ENCODE results near the gene ACY1. TPM values are rescaled to one million over a fixed set of nuclear protein-coding genes. Genes with fewer than 3 reads are reported as not detected.
A peak's percentile ranks its signal among the peaks of the same experiment; 100 is the strongest.

ACY1 gene
- total and polyA plus RNA-seq, 12 donors: 18.7 to 45.6 (median 25.0) TPM

DNA sequence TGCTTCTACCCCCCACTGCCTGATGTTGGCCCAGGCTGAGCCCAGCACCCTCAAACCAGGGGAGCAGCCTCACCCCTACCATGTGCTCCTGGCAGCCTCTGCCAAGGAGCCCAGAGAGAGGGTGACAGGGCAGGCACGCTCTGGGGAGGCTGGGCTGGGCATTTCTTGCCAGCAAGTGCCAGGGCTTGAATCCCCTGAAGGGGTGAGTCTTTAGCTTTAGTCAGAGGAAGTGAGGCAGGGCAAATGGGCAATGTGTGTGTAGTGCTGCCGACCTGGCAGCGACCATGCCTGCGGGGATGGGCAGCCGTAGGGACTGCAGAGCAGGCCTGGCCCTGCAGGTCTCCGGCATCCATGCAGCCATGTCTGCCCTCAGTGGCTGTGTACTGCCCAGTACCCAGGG is 54.9 kb downstream of the ACY1 start:
- DNase-seq (no peak), ATAC-seq (no peak)
- H3K27me3 ChIP-seq: no peaks in the 10 kb centered on the region
- peaks cover 8 to 38% (median 24%) of the 10 kb centered on the region in 9 donors for H3K4me1 ChIP-seq
- H3K27ac ChIP-seq: peak overlapping the region in 3 of 10 donors; percentile 22 to 83 (median 82)
- intact Hi-C loops (cut with DNase I): no loop called here
- H3K36me3 ChIP-seq: no peaks in the 10 kb centered on the region
- H3K9me3 ChIP-seq: no peaks in the 10 kb centered on the region
- TF ChIP-seq, protein P1, sequence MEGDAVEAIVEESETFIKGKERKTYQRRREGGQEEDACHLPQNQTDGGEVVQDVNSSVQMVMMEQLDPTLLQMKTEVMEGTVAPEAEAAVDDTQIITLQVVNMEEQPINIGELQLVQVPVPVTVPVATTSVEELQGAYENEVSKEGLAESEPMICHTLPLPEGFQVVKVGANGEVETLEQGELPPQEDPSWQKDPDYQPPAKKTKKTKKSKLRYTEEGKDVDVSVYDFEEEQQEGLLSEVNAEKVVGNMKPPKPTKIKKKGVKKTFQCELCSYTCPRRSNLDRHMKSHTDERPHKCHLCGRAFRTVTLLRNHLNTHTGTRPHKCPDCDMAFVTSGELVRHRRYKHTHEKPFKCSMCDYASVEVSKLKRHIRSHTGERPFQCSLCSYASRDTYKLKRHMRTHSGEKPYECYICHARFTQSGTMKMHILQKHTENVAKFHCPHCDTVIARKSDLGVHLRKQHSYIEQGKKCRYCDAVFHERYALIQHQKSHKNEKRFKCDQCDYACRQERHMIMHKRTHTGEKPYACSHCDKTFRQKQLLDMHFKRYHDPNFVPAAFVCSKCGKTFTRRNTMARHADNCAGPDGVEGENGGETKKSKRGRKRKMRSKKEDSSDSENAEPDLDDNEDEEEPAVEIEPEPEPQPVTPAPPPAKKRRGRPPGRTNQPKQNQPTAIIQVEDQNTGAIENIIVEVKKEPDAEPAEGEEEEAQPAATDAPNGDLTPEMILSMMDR (IDR thresholded peaks at IDR 0.05): no peak
- WGBS, 2 donors: 95% methylated on average over 6 of the region's 6 CpGs
- no peak overlapping the region for H3K4me3 ChIP-seq

Other genes starting within 250 kb of the ACY1 start
- gene IQCF6, start 204.3 kb upstream of the ACY1 start, total RNA-seq: not detected
- not detected for gene IQCF6, start 204.3 kb upstream of the ACY1 start, polyA plus RNA-seq
- not detected for gene IQCF2, start 121.9 kb upstream of the ACY1 start, total RNA-seq
- not detected for gene IQCF2, start 121.9 kb upstream of the ACY1 start, polyA plus RNA-seq
- not detected for gene IQCF5, start 107.9 kb upstream of the ACY1 start, total RNA-seq
- gene IQCF5, start 107.9 kb upstream of the ACY1 start, polyA plus RNA-seq: not detected
- not detected for gene IQCF1, start 80.2 kb upstream of the ACY1 start, total RNA-seq
- gene IQCF1, start 80.2 kb upstream of the ACY1 start, polyA plus RNA-seq: not detected
- gene RRP9, start 41.6 kb upstream of the ACY1 start, total RNA-seq: 10 to 100 TPM in 4 of 10 donors, 1 to 10 TPM in 6; 8.5 to 17.3 (median 9.1) TPM
- 10 to 100 TPM; 11.0 to 30.2 TPM for gene RRP9, start 41.6 kb upstream of the ACY1 start, polyA plus RNA-seq
- 10 to 100 TPM; 12.9 to 34.5 (median 16.9) TPM for gene PARP3, start 41.2 kb upstream of the ACY1 start, total RNA-seq
- gene PARP3, start 41.2 kb upstream of the ACY1 start, polyA plus RNA-seq: 10 to 100 TPM in 1 of 2 donors, 1 to 10 TPM in 1; 7.0 to 17.8 TPM
- under 1 TPM in 8 of 10 donors, not detected in 2; 0.14 to 0.38 (median 0.23) TPM for gene GPR62, start 28.2 kb upstream of the ACY1 start, total RNA-seq
- gene GPR62, start 28.2 kb upstream of the ACY1 start, polyA plus RNA-seq: under 1 TPM; 0.01 to 0.15 TPM
- 10 to 100 TPM; 55.1 to 85.9 (median 59.9) TPM for gene PCBP4, start 16.1 kb upstream of the ACY1 start, total RNA-seq
- gene PCBP4, start 16.1 kb upstream of the ACY1 start, polyA plus RNA-seq: 100 to 1,000 TPM in 1 of 2 donors, 10 to 100 TPM in 1; 63.8 to 123 TPM
- 10 to 100 TPM in 8 of 10 donors, 1 to 10 TPM in 2; 7.5 to 19.0 (median 12.0) TPM for gene ABHD14B, start 9.5 kb upstream of the ACY1 start, total RNA-seq
- 10 to 100 TPM; 14.6 to 47.5 TPM for gene ABHD14B, start 9.5 kb upstream of the ACY1 start, polyA plus RNA-seq
- gene ABHD14A, start 8.5 kb upstream of the ACY1 start, total RNA-seq: 10 to 100 TPM; 19.3 to 38.6 (median 23.6) TPM
- 10 to 100 TPM; 26.3 to 80.1 TPM for gene ABHD14A, start 8.5 kb upstream of the ACY1 start, polyA plus RNA-seq
- gene RPL29, start 12.4 kb downstream of the ACY1 start, total RNA-seq: 100 to 1,000 TPM; 505 to 754 (median 626) TPM
- 1,000 to 10,000 TPM; 1,450 to 1,915 TPM for gene RPL29, start 12.4 kb downstream of the ACY1 start, polyA plus RNA-seq
- gene DUSP7, start 73.0 kb downstream of the ACY1 start, total RNA-seq: 10 to 100 TPM; 11.3 to 29.7 (median 15.8) TPM
- gene DUSP7, start 73.0 kb downstream of the ACY1 start, polyA plus RNA-seq: 10 to 100 TPM; 10.4 to 19.2 TPM
- gene POC1A, start 170.9 kb downstream of the ACY1 start, total RNA-seq: 1 to 10 TPM in 5 of 10 donors, under 1 TPM in 5; 0.60 to 3.5 (median 1.1) TPM
- gene POC1A, start 170.9 kb downstream of the ACY1 start, polyA plus RNA-seq: 1 to 10 TPM in 1 of 2 donors, under 1 TPM in 1; 0.44 to 1.9 TPM
- gene ALAS1, start 214.6 kb downstream of the ACY1 start, total RNA-seq: 100 to 1,000 TPM; 117 to 233 (median 177) TPM
- 10 to 100 TPM; 55.2 to 98.4 TPM for gene ALAS1, start 214.6 kb downstream of the ACY1 start, polyA plus RNA-seq
- under 1 TPM in 8 of 10 donors, not detected in 2; 0.12 to 0.46 (median 0.30) TPM for gene TLR9, start 242.1 kb downstream of the ACY1 start, total RNA-seq
- gene TLR9, start 242.1 kb downstream of the ACY1 start, polyA plus RNA-seq: under 1 TPM in 1 of 2 donors, not detected in 1; 0.06 TPM